Immature natural killer cell (primary cell): Measurements from ENCODE around the gene BTBD19. TPM values are rescaled to one million over a fixed set of nuclear protein-coding genes. Genes with fewer than 3 reads are reported as not detected.

Source experiments
- DNase-seq, 3 donors: peaks; one replicate each; pipeline ENCODE4 v3.0.0; 2022; ENCODE audit warnings: mixed read lengths in 1 of 3
- H3K27ac Mint-ChIP-seq, 6 donors: one replicate each; pipeline ENCODE4 v1.8.0; 2020; ENCODE audit warnings: mixed read lengths in 6 of 6, mild to moderate bottlenecking in 5 of 6, inconsistent platforms in 4 of 6, moderate library complexity in 3 of 6
- H3K27me3 Mint-ChIP-seq, 3 donors: one replicate each; pipeline ENCODE4 v1.8.0; 2020 to 2021; ENCODE audit warnings: low read depth in 3 of 3, mild to moderate bottlenecking in 3 of 3, mixed read lengths in 3 of 3, moderate library complexity in 3 of 3, inconsistent platforms in 1 of 3
- H3K36me3 Mint-ChIP-seq, 3 donors: one replicate each; pipeline ENCODE4 v1.8.0; 2020; ENCODE audit warnings: mixed read lengths in 3 of 3, inconsistent platforms in 2 of 3, mild to moderate bottlenecking in 2 of 3
- H3K4me1 Mint-ChIP-seq, 2 donors: one replicate each; pipeline ENCODE4 v1.8.0; 2020; ENCODE audit warnings: inconsistent platforms in 2 of 2, mild to moderate bottlenecking in 2 of 2, mixed read lengths in 2 of 2, moderate library complexity in 1 of 2
- H3K4me3 Mint-ChIP-seq, 5 donors: one replicate each; pipeline ENCODE4 v1.8.0; 2020; ENCODE audit warnings: mild to moderate bottlenecking in 5 of 5, mixed read lengths in 5 of 5, inconsistent platforms in 3 of 5, moderate library complexity in 3 of 5
- H3K9me3 Mint-ChIP-seq, 6 donors: one replicate each; pipeline ENCODE4 v1.8.0; 2020; ENCODE audit warnings: mild to moderate bottlenecking in 6 of 6, mixed read lengths in 6 of 6, inconsistent platforms in 4 of 6, moderate library complexity in 3 of 6
- polyA plus RNA-seq, 3 donors: library from polyadenylated mRNA; unstranded; fragments of 300-500 nt; fragmentation: Illumina TruSeq; gene quantifications; one replicate each; pipeline ENCODE4 v1.2.3, GENCODE V29; 2021

BTBD19 gene
- polyA plus RNA-seq, 3 donors from 2014 or later, result 0.38 TPM; not detected in 2

DNA sequence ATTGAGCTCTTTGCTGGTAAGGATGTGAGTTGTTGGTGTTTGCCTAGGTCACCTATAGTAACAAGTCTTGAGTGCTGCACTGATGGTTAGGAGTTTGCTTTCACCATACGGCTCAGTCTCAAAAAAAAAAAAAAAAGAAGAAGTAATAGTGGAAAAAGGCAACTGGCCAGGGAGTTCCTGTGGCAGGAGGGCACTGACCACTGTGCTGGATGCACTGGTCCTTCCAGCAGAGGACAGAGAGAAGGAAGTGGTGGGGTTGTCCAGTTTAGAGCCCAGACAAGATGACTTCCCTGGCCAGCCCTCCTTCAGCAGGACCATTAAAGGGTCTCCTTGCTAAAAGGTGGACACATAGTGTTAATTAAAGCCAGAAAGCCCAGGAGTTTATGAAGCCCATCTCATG, 46.6 kb downstream of the BTBD19 start:
- no peak for DNase-seq
- Mint-ChIP-seq H3K4me3 (no peak overlapping the region), H3K36me3 (peaks cover 15 to 28% (median 22%) of the 10 kb centered on the region in 3 donors)

GRCh38 chr1:44855742-44856141, 47.4 kb downstream of the BTBD19 start:
- peak overlapping the region in 2 of 6 donors; percentile 12 to 65 for H3K27ac Mint-ChIP-seq
- H3K36me3 Mint-ChIP-seq, result peaks cover 15 to 24% (median 22%) of the 10 kb centered on the region in 3 donors
- no peaks in the 10 kb centered on the region for H3K9me3 Mint-ChIP-seq
- DNase-seq, result no peak
- no peak overlapping the region for H3K4me3 Mint-ChIP-seq
- H3K4me1 Mint-ChIP-seq, result no peaks in the 10 kb centered on the region
- H3K27me3 Mint-ChIP-seq, result peaks cover 0 to 1% (median 0%) of the 10 kb centered on the region in 3 donors

More for the DNA sequence above, 46.6 kb downstream of the BTBD19 start:
- peaks cover 0 to 1% (median 0%) of the 10 kb centered on the region in 3 donors for H3K27me3 Mint-ChIP-seq
- no peaks in the 10 kb centered on the region for H3K4me1 Mint-ChIP-seq
- H3K27ac Mint-ChIP-seq, result no peak overlapping the region
- no peaks in the 10 kb centered on the region for H3K9me3 Mint-ChIP-seq

GRCh38 chr1:44857446-44857845, 49.1 kb downstream of the BTBD19 start:
- Mint-ChIP-seq H3K27me3 (peaks cover 0 to 1% (median 0%) of the 10 kb centered on the region in 3 donors), H3K4me1 (no peaks in the 10 kb centered on the region), H3K4me3 (no peak overlapping the region), H3K36me3 (peaks cover 15 to 24% (median 22%) of the 10 kb centered on the region in 3 donors), H3K27ac (no peak overlapping the region), H3K9me3 (no peaks in the 10 kb centered on the region)
- DNase-seq, result no peak

GRCh38 chr1:44860331-44860730, 52.0 kb downstream of the BTBD19 start:
- no peak overlapping the region for H3K27ac Mint-ChIP-seq
- no peak for DNase-seq
- H3K4me1 Mint-ChIP-seq, result no peaks in the 10 kb centered on the region
- H3K4me3 Mint-ChIP-seq, result no peak overlapping the region
- H3K9me3 Mint-ChIP-seq, result no peaks in the 10 kb centered on the region
- H3K36me3 Mint-ChIP-seq, result peaks cover 10 to 19% (median 12%) of the 10 kb centered on the region in 3 donors
- H3K27me3 Mint-ChIP-seq, result peaks cover 0 to 1% (median 0%) of the 10 kb centered on the region in 3 donors

DNA sequence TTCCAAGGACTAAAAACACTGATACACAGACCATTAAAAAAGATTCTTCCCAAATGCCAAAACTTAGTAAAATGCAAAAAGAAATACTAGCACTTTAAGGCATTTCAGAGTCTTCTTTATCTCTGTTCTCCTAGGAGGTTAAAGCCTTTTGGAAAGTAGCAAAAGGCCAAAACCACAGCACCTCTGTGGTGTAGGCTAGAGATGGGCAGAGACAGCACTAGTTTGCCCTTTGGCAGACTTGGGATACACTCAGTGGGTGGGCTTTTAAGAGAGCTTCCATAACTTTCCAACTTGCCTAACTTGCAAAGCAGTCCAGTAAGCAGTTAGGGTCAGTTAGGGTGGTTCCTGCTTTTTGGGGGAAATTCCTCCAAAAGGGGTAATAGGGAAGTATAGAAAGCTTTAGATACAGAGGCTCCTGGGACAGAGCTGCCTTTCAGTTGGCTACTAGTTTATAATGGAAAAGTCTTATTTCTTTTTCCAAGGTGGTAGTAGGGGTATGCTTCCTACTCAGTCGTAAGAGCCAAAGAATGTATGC, 52.6 kb downstream of the BTBD19 start:
- Mint-ChIP-seq H3K4me1 (no peaks in the 10 kb centered on the region), H3K9me3 (no peaks in the 10 kb centered on the region), H3K4me3 (no peak overlapping the region), H3K27ac (no peak overlapping the region), H3K27me3 (peaks cover 0 to 1% (median 0%) of the 10 kb centered on the region in 3 donors), H3K36me3 (peaks cover 9 to 15% (median 9%) of the 10 kb centered on the region in 3 donors)
- DNase-seq, result no peak

DNA sequence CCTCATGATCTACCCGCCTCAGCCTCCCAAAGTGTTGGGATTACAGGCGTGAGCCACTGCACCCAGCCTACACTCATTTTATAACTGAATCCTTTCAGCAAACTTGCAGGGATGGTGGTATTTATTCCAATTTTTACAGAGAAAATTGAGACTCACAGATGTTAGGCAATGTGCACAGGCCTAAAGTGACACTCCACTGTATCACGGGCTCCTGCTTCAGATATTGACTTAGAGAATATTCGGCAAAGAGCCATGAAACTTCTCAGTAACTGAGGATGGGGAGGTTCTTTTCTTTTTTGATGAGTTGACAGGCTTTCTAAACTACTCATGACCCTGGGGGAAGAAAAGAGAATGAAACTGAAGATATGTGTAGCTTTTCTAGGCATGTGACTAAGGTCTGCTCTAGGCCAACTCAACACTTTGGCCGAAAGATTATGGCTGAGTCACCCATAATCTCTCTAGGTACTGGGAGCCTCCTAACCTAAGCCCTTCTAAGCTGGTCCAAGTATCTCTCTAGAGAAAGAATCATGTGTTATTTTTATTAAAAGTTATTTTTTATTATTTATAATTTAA, 54.6 kb downstream of the BTBD19 start:
- no peaks in the 10 kb centered on the region for H3K4me1 Mint-ChIP-seq
- peaks cover 9 to 15% (median 10%) of the 10 kb centered on the region in 3 donors for H3K36me3 Mint-ChIP-seq
- no peak overlapping the region for H3K4me3 Mint-ChIP-seq
- peak overlapping the region in 1 of 6 donors; percentile 13 for H3K27ac Mint-ChIP-seq
- no peak for DNase-seq
- H3K9me3 Mint-ChIP-seq, result no peaks in the 10 kb centered on the region
- H3K27me3 Mint-ChIP-seq, result peaks cover 0 to under 1% (median 0%) of the 10 kb centered on the region in 3 donors

Other genes starting within 250 kb of the BTBD19 start
- 1 to 10 TPM; 4.2 to 8.8 (median 8.7) TPM for gene TMEM53, start 134.0 kb upstream of the BTBD19 start, polyA plus RNA-seq
- 1 to 10 TPM in 1 of 3 donors, under 1 TPM in 1, not detected in 1; 0.50 to 1.6 TPM for gene ARMH1, start 133.8 kb upstream of the BTBD19 start, polyA plus RNA-seq
- not detected for gene RNU5D-1, start 77.4 kb upstream of the BTBD19 start, polyA plus RNA-seq
- gene KIF2C, start 68.7 kb upstream of the BTBD19 start, polyA plus RNA-seq, result 1 to 10 TPM in 1 of 3 donors, under 1 TPM in 1, not detected in 1; 0.51 to 1.1 TPM
- 100 to 1,000 TPM; 412 to 772 (median 474) TPM for gene RPS8, start 33.0 kb upstream of the BTBD19 start, polyA plus RNA-seq
- under 1 TPM in 1 of 3 donors, not detected in 2; 0.37 TPM for gene BEST4, start 20.4 kb upstream of the BTBD19 start, polyA plus RNA-seq
- 1 to 10 TPM; 2.1 to 5.0 (median 2.1) TPM for gene PLK3, start 8.1 kb upstream of the BTBD19 start, polyA plus RNA-seq
- not detected for gene DYNLT4, start 1.2 kb upstream of the BTBD19 start, polyA plus RNA-seq
- under 1 TPM in 1 of 3 donors, not detected in 2; 0.20 TPM for gene PTCH2, start 34.7 kb downstream of the BTBD19 start, polyA plus RNA-seq
- gene EIF2B3, start 178.1 kb downstream of the BTBD19 start, polyA plus RNA-seq, result 10 to 100 TPM; 18.1 to 32.7 (median 24.4) TPM
- gene HECTD3, start 202.8 kb downstream of the BTBD19 start, polyA plus RNA-seq, result 10 to 100 TPM in 2 of 3 donors, 1 to 10 TPM in 1; 8.2 to 22.4 (median 17.5) TPM
- gene UROD, start 203.7 kb downstream of the BTBD19 start, polyA plus RNA-seq, result 100 to 1,000 TPM in 2 of 3 donors, 10 to 100 TPM in 1; 67.6 to 110 (median 102) TPM